ENCODE measurements around the gene TECPR1. TPM values are rescaled to one million over a fixed set of nuclear protein-coding genes. Genes with fewer than 3 reads are reported as not detected.
A peak's percentile ranks its signal among the peaks of the same experiment; 100 is the strongest.

The TECPR1 gene
- total and polyA plus RNA-seq, 2 experiments from 2014 or later = 4.6 to 24.4 TPM

GRCh38 chr7:98177553-98177952, 74.5 kb downstream of the TECPR1 start:
- H3K9me2 ChIP-seq (ENCODE audit: insufficient read depth) = no peaks in the 10 kb centered on the region
- H3K27ac ChIP-seq (ENCODE audit: low read depth) = 0 out of 2 replicates have a peak overlapping the region, but pooled peaks have one; percentile 82
- DNase-seq (ENCODE audit: low spot score) (no peak), ATAC-seq (no peak)
- Mint-ChIP-seq H3K36me3 (ENCODE audit: low read depth) (peaks cover 4% of the 10 kb centered on the region), H3K9me3 (no peaks in the 10 kb centered on the region), H3K4me3 (no peak overlapping the region), H3K27me3 (ENCODE audit: insufficient read depth, low read depth, poor library complexity) (peaks cover 6% of the 10 kb centered on the region), H3K4me1 (peaks cover 23% of the 10 kb centered on the region), H3K27ac (no peak overlapping the region)
- TF ChIP-seq CREB1 (CRISPR knock-in tag; IDR thresholded peaks at IDR 0.05; ENCODE audit: low read depth) (no peak), EZH2phosphoT487 (IDR thresholded peaks at IDR 0.05; ENCODE audit: unreplicated experiment) (no peak), ZNF114 (CRISPR knock-in tag; IDR thresholded peaks at IDR 0.05) (no peak), ZNF331 (CRISPR knock-in tag; IDR thresholded peaks at IDR 0.05; ENCODE audit: low read depth) (no peak), EZH2 (IDR thresholded peaks at IDR 0.05; ENCODE audit: low read depth, unreplicated experiment) (no peak), STAT1 (IDR thresholded peaks at IDR 0.05; ENCODE audit: unreplicated experiment) (no peak), REST (IDR thresholded peaks at IDR 0.05; ENCODE audit: unreplicated experiment) (no peak), JUNB (IDR thresholded peaks at IDR 0.05; ENCODE audit: unreplicated experiment) (no peak), ETS1 (IDR thresholded peaks at IDR 0.05) (no peak), POLR2AphosphoS5 (IDR thresholded peaks at IDR 0.05; ENCODE audit: low read depth) (no peak), NANOG (IDR thresholded peaks at IDR 0.05; ENCODE audit: borderline replicate concordance) (no peak)
- TF ChIP-seq, protein P1, sequence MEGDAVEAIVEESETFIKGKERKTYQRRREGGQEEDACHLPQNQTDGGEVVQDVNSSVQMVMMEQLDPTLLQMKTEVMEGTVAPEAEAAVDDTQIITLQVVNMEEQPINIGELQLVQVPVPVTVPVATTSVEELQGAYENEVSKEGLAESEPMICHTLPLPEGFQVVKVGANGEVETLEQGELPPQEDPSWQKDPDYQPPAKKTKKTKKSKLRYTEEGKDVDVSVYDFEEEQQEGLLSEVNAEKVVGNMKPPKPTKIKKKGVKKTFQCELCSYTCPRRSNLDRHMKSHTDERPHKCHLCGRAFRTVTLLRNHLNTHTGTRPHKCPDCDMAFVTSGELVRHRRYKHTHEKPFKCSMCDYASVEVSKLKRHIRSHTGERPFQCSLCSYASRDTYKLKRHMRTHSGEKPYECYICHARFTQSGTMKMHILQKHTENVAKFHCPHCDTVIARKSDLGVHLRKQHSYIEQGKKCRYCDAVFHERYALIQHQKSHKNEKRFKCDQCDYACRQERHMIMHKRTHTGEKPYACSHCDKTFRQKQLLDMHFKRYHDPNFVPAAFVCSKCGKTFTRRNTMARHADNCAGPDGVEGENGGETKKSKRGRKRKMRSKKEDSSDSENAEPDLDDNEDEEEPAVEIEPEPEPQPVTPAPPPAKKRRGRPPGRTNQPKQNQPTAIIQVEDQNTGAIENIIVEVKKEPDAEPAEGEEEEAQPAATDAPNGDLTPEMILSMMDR (conservative IDR thresholded peaks at IDR 0.05; ENCODE audit: low read depth in 2 of 2) = no peak
- TF ChIP-seq, protein P2, sequence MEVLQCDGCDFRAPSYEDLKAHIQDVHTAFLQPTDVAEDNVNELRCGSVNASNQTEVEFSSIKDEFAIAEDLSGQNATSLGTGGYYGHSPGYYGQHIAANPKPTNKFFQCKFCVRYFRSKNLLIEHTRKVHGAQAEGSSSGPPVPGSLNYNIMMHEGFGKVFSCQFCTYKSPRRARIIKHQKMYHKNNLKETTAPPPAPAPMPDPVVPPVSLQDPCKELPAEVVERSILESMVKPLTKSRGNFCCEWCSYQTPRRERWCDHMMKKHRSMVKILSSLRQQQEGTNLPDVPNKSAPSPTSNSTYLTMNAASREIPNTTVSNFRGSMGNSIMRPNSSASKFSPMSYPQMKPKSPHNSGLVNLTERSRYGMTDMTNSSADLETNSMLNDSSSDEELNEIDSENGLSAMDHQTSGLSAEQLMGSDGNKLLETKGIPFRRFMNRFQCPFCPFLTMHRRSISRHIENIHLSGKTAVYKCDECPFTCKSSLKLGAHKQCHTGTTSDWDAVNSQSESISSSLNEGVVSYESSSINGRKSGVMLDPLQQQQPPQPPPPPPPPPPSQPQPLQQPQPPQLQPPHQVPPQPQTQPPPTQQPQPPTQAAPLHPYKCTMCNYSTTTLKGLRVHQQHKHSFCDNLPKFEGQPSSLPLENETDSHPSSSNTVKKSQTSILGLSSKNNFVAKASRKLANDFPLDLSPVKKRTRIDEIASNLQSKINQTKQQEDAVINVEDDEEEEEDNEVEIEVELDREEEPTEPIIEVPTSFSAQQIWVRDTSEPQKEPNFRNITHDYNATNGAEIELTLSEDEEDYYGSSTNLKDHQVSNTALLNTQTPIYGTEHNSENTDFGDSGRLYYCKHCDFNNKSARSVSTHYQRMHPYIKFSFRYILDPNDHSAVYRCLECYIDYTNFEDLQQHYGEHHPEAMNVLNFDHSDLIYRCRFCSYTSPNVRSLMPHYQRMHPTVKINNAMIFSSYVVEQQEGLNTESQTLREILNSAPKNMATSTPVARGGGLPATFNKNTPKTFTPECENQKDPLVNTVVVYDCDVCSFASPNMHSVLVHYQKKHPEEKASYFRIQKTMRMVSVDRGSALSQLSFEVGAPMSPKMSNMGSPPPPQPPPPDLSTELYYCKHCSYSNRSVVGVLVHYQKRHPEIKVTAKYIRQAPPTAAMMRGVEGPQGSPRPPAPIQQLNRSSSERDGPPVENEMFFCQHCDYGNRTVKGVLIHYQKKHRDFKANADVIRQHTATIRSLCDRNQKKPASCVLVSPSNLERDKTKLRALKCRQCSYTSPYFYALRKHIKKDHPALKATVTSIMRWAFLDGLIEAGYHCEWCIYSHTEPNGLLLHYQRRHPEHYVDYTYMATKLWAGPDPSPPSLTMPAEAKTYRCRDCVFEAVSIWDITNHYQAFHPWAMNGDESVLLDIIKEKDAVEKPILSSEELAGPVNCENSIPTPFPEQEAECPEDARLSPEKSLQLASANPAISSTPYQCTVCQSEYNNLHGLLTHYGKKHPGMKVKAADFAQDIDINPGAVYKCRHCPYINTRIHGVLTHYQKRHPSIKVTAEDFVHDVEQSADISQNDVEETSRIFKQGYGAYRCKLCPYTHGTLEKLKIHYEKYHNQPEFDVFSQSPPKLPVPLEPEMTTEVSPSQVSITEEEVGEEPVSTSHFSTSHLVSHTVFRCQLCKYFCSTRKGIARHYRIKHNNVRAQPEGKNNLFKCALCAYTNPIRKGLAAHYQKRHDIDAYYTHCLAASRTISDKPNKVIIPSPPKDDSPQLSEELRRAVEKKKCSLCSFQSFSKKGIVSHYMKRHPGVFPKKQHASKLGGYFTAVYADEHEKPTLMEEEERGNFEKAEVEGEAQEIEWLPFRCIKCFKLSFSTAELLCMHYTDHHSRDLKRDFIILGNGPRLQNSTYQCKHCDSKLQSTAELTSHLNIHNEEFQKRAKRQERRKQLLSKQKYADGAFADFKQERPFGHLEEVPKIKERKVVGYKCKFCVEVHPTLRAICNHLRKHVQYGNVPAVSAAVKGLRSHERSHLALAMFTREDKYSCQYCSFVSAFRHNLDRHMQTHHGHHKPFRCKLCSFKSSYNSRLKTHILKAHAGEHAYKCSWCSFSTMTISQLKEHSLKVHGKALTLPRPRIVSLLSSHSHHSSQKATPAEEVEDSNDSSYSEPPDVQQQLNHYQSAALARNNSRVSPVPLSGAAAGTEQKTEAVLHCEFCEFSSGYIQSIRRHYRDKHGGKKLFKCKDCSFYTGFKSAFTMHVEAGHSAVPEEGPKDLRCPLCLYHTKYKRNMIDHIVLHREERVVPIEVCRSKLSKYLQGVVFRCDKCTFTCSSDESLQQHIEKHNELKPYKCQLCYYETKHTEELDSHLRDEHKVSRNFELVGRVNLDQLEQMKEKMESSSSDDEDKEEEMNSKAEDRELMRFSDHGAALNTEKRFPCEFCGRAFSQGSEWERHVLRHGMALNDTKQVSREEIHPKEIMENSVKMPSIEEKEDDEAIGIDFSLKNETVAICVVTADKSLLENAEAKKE (CRISPR knock-in tag; IDR thresholded peaks at IDR 0.05) = no peak
- no peak overlapping the region for H3K4me2 ChIP-seq
- 0 out of 2 replicates have a peak, but pooled peaks cover 4% of the 10 kb centered on the region for H3K79me2 ChIP-seq (replicated peaks; ENCODE audit: insufficient read depth)
- peaks cover 18% of the 10 kb centered on the region for H3K4me1 ChIP-seq (ENCODE audit: insufficient read depth)
- no peak overlapping the region for H3K4me3 ChIP-seq
- no peaks in the 10 kb centered on the region for H3K27me3 ChIP-seq (ENCODE audit: insufficient read depth)
- H3K36me3 ChIP-seq (ENCODE audit: insufficient read depth) = no peaks in the 10 kb centered on the region
- no peak overlapping the region for H2AFZ ChIP-seq
- 0 out of 2 replicates have a peak, but pooled peaks cover 4% of the 10 kb centered on the region for H3F3A ChIP-seq (replicated peaks; ENCODE audit: low read depth)
- H4K20me1 ChIP-seq (replicated peaks; ENCODE audit: insufficient read depth) = peaks cover 7% of the 10 kb centered on the region

All from GM23338 (cell line).